HuH-7 (cell line): ENCODE measurements around the gene ARHGEF1.
"Not testable (repeated sequence)": the region's sequence is repeated elsewhere in the genome, so short reads cannot be mapped to it uniquely, and the experiment has no call there.

Experiments
- DNase-seq: peaks from one replicate; pipeline ENCODE4 v3.0.0; 2011; ENCODE audit warnings: low spot score

The ARHGEF1 gene

GRCh38 chr19:41905273-41906002 is 22.5 kb downstream of the ARHGEF1 start:
- no peak for DNase-seq

DNA sequence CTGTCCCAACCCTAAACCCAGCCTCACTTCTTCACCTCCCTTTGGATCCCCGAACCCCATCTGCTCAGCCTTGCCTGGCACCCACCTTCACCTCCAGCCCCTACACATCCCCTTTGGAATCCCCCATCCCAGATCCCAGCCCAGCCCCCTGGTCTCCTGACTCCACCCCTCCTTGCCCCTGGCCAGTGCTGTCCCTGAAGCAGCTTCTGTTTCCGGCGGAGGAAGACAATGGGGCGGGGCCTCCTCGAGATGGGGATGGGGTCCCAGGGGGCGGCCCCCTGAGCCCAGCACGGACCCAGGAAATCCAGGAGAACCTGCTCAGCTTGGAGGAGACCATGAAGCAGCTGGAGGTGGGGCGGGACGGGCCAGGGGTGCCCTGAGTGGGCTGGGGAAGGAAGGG is 23.3 kb downstream of the ARHGEF1 start:
- no peak for DNase-seq

DNA sequence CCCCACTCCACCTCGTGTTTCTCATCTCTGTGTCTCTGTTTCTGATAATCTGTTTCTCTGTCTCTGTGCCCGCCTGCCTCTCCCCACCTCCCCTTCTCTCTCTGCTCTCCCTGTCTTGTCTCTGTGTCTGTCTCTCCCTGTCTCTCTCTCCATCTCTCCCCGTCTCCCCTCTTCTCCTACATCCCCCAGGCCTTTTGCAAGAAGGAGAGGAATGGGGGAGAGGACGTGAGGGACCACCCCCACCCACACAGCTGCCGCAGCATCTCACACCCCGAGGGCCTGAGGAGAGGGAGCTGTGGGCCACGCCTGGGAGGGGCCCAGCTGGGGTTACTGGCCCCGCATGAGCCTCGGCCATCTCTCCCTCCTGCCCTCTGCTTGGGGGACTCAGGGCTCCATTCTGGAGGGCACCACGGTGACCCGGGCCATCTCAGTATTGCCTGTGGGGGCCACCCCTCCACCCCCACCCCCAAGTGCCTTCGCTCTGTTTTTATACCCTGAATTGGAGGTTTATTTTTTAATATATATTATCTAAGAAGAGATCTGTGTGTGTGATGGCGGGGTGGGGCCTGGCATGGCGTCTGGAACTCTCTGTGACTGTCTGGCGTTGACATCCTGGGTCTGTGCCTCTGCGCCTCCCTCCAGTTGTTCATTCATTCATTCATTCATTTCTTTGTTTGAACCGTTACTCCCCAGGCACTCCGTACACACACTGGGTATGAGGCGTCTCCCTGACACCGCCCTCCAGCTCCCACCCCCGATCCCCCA is 24.1 kb downstream of the ARHGEF1 start:
- no peak for DNase-seq

GRCh38 chr19:41907994-41908615 is 25.1 kb downstream of the ARHGEF1 start:
- DNase-seq, result no peak

GRCh38 chr19:41908724-41909464 is 25.9 kb downstream of the ARHGEF1 start:
- DNase-seq, result no peak

DNA sequence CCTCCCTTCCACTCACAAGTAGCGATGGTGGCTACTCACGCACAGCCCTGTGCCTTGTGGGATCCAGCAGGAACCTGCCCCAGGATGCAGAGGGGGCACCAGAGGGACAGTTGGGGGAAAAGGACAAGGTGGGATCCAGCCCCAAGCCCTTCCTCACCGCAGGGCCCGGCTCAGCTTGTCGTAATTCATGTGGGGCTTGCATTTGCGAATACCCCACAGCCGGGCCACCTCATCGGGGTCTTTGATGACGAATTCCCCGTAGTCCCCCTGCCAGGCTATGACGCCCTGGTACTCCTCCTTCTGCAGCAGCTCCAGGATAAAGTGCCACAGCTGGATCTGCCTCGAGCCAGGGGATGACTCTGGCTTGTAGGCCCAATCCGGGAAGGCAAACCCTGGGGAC is 26.7 kb downstream of the ARHGEF1 start:
- DNase-seq, result no peak

- no peak for DNase-seq
Observed at GRCh38 chr19:41910240-41910991, 27.4 kb downstream of the ARHGEF1 start.

DNA sequence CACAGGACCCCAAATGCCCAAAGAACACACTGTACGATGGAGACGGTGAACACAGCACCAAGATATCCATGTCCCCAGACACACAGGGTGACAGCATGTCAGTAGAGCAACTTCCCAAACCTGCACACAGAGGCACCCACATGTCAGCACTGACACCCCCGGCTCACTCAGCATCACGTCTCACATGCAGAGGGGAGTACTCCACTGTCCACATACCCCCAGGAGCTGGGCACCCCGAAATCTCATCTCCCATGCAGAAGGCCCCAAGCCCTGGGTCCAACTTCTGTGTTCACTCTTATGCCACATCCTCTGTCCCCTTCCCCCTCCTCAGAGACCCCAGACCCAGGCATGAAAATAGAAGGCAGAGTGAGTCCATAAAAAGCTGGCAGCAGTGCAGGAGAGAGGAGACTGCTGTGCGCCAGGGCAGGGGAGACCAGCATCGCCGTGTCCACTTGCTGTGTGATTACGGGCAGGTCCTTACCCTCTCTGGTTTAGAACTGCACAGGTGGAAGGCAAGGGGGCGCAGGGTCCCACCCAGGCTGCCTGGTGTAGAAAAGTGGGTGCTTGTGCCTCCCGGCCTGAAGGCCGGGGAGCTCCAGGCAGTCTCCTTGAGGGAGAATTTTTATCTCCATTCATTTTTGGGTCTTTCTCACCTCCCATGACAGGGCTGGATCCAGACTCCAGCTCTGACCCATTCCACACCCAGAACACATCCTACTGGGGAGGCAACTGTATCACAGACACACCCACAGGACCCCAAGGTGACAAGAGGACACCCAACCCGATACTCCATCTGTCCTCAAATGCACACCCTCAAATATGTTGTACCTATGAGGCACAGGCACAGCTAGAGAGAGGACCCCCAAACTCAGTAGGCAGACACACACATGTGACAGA is 28.3 kb downstream of the ARHGEF1 start:
- DNase-seq, result no peak

- no peak for DNase-seq
Observed at GRCh38 chr19:41911889-41912731, 29.1 kb downstream of the ARHGEF1 start.

DNA sequence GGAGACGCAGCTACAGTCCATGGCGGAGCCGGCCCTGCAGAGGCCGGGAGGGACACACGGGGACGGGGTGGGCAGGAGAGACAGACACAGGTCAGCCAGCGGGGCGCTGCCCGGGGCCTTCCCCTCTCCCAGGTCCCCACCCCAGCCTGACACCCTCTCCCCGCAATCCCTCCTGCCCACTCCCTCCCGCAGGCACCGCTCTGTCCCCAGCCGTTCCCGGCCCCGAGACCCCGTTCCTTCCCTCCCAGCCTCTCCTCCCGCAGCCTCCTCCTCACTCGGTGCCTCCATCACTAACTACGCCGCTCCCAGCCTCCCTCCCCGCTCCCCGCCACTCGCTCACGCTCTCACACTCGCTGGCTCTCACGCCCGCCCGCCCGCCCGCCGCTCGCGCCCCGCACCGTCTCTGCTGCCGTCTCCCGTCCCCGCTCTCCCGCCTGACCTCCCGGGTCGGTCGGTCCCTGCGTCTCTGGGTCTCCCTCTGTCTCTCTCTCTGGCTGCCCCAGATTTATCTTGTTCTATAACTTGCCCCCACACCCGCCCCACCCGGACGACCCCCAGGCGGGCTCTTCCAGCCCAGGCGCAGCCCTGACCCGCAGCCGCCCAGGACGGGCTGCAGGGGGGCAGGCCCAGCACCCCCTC is 30.0 kb downstream of the ARHGEF1 start:
- no peak for DNase-seq

DNA sequence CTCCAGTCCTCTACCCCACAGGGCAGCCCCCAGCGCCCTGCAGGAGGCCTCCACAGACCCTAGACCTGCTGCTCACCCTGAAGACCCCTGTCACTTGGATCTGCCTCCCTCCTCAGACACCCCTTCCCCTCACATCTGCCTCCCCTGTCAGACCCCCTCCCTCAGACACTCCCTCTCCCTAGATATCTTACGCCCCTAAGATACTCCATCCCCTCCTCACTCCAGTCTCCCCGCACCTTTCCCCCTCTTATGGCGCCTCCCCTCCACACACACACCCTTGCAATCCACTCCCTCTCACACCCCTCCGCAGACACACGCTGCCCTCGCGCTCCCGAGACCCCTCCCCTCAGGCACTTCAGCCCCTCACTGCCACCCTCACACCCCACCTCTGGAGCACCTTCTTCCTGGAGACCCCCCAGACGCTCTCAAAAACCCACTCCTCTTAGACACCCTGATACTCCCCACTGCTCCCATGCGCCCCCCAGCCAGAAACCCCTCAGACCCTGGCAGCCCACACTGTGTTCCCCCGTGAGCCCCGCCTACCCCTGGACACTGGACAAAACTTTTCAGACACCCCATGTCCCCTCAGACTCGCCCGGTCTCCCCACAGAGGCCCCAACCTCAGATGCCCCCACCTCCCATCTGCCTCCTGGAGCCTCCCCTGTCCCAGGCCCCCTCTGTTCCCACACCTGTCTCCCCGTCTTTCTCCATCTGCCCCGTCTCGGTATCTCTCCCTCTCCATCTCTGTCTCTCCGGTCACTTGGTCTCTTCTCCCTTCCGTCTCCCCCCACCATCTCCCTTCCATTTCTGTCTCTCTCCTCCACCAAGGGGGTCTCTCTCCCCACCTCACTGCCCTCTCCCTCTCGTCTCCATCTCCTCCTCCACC is 30.8 kb downstream of the ARHGEF1 start:
- no peak for DNase-seq

- DNase-seq, result not testable (repeated sequence)
Observed at GRCh38 chr19:41914424-41914834, 31.4 kb downstream of the ARHGEF1 start.

DNA sequence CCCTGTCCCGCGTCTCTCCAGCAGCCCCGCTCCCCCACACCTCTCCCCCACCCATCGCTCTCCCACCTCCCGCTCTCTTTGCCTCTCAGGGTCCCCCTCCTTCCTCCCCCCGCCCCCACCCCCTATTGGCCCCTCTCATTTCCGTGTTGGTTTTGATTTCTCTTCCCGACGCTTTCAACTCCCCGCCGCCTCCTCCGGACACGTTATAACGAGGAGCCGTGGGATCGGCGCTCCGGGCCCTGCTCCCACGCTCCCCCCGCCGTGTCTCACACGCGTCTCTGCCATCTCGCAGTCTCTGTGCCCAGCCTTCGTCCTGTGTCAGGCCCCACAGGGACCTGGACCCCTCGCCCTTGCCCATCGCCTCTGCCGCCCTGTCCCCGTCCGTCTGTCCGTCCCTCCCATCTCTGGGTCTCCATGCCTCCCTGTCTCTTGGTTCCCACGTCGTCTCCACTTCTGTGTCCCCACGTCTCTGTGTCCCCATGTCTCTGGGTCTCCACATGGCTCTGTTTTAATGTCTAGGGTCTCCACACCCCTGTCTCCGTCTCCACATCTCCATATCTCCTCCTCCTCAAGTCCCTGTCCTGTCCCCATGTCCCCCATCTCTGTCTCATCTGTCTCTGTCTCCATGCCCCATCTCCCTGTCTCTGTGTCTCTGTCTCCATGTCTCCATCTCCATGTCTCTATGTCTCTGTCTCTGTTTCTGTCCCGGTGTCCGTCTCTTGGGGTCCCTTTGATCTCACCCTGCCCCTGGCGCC is 32.2 kb downstream of the ARHGEF1 start:
- DNase-seq, result no peak

DNA sequence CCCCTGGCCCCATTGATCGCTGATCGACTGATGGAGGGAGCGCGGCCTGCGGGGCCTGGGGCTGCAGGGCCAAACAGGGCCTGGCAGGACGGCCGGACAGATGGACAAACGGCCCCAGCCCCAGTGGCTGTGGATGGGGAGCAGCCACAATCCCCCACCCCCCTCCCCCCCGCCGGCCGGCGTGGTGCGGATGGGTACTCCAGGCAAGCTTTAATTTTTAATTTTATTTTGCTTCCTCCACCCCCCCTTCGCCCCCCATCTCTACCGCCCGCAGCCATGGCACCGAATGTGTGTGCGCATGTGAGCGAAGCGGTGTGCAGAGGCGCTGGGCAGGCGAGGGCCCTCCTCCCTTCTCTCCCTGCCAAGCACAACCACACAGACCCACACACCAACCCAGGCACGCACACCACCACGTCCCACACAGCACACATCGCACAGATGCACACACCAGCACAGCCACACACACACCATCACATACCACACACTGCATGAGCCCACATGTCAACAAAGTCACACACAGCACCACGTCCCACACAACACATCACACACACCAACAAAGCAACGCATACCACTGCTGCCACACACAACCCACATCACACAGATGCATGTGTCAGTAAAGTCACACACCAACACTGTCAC is 32.9 kb downstream of the ARHGEF1 start:
- no peak for DNase-seq

DNA sequence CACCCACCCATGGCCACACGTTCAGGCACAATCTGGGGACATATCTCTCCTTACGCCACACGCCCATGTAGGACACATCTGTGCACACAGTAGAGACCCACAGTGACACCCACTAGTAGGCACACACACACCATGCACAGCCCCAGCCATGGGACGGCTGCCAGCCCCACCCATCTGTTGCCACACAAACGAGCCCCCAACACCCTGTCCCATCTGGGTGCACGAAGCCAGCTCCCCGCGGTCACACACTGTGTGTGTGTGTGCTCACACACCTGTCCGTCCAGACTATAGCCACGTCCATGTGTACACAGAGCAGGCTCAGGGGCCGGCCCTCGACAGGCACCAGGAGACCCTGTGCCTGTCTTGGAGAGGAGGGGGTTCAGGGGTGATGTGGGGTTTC is 34.7 kb downstream of the ARHGEF1 start:
- DNase-seq, result no peak

DNA sequence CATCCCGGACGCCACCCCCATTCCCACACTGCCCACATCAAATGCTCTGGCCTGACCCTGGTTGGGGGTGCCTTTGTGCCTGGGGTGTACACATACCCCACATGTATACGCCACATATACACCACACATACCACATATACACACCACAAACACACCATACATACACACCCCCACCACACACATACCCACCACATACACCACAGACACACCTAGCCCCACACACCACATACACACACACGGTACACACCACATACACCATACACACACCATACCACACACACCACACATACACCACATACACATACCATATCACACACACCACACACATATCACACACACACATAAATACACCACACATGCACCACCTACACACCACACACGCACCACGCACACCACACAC is 35.1 kb downstream of the ARHGEF1 start:
- DNase-seq, result no peak
